Natural killer cell (primary cell): Measurements from ENCODE around the gene CHRNB2. TPM values are rescaled to one million over a fixed set of nuclear protein-coding genes. Genes with fewer than 3 reads are reported as not detected.

Source experiments
- ATAC-seq, 3 donors: fragments of 150-1000 bp in 2 of 3; fragments of 200-7000 bp in 1 of 3; cut with Tn5 transposase; 1 replicate in 1 of 3; 2 replicates in 2 of 3; pipeline ENCODE4 v1.10.0; 2021; ENCODE audit warnings: mild to moderate bottlenecking in 2 of 3, moderate library complexity in 2 of 3
- DNase-seq, 2 donors: peaks; one replicate each; pipeline versions ENCODE4 v3.0.0 to v3.0.0-alpha.2; 2013 to 2021; ENCODE audit warnings: mixed read lengths in 1 of 2
- H3K27ac ChIP-seq: one replicate; pipeline ENCODE4 v1.5.1; 2013; ENCODE audit warnings: mild to moderate bottlenecking, low read length
- H3K27me3 ChIP-seq: one replicate; pipeline ENCODE4 v1.6.1; 2013; ENCODE audit warnings: low read length; ENCODE audit not compliant: control insufficient read depth, insufficient read depth
- H3K36me3 ChIP-seq: one replicate; pipeline ENCODE4 v1.6.1; 2013; ENCODE audit warnings: low read length; ENCODE audit not compliant: control insufficient read depth, insufficient read depth
- H3K4me1 ChIP-seq: one replicate; pipeline ENCODE4 v1.6.1; 2013; ENCODE audit warnings: low read length; ENCODE audit not compliant: control insufficient read depth, insufficient read depth
- H3K4me3 ChIP-seq: one replicate; pipeline ENCODE4 v1.5.1; 2013; ENCODE audit warnings: low read length
- H3K9me3 ChIP-seq: one replicate; pipeline ENCODE4 v1.6.1; 2013; ENCODE audit warnings: low read length; ENCODE audit not compliant: control insufficient read depth, insufficient read depth
- H3K27ac Mint-ChIP-seq, 2 donors: one replicate each; pipeline ENCODE4 v1.8.0; 2022; ENCODE audit warnings: mild to moderate bottlenecking in 2 of 2, mixed read lengths in 2 of 2, moderate library complexity in 1 of 2
- H3K27me3 Mint-ChIP-seq, 2 donors: one replicate each; pipeline ENCODE4 v1.8.0; 2022; ENCODE audit warnings: low read depth in 2 of 2, mixed read lengths in 2 of 2
- H3K36me3 Mint-ChIP-seq: one replicate; pipeline ENCODE4 v1.8.0; 2022; ENCODE audit warnings: mixed read lengths
- H3K4me1 Mint-ChIP-seq, 2 donors: one replicate each; pipeline ENCODE4 v1.8.0; 2022; ENCODE audit warnings: mixed read lengths in 2 of 2
- H3K4me3 Mint-ChIP-seq: one replicate; pipeline ENCODE4 v1.8.0; 2022; ENCODE audit warnings: mild to moderate bottlenecking, moderate library complexity, mixed read lengths
- H3K9me3 Mint-ChIP-seq, 2 donors: one replicate each; pipeline ENCODE4 v1.8.0; 2022; ENCODE audit warnings: mixed read lengths in 2 of 2
- CTCF ChIP-seq: fragments of 200-600 bp; IDR thresholded peaks from one replicate; pipeline ENCODE4 v1.8.0; 2022; ENCODE audit warnings: antibody characterized with exemption
- WGBS: methylation state at CpG from one replicate; pipeline ENCODE4 v1.1.7; 2013; ENCODE audit warnings: missing lambda C conversion rate; ENCODE audit not compliant: insufficient coverage; 5-methylcytosine and 5-hydroxymethylcytosine counted together
- intact Hi-C: fragments of 100-400 bp; cut with micrococcal nuclease; formaldehyde crosslinking; loops from one replicate; pipeline ENCODE4 v1.14.2; 2022
- total RNA-seq, 4 donors: library from RNA; stranded (reverse); fragments of 120-200 nt in 1 of 4; gene quantifications; one replicate each; pipeline versions ENCODE4 v1.2.3 to v1.2.4, GENCODE V29; 2013 to 2022

Gene CHRNB2
- total RNA-seq, 3 donors from 2014 or later (not counting 1 experiment from before 2014, with no cell fraction given), result not detected

- Mint-ChIP-seq H3K4me3 (peak overlapping the region; percentile 49), H3K27ac (peak overlapping the region; percentile 32 to 50), H3K27me3 (no peaks in the 10 kb centered on the region), H3K4me1 (peaks cover 27 to 35% of the 10 kb centered on the region in 2 donors), H3K9me3 (no peaks in the 10 kb centered on the region), H3K36me3 (no peaks in the 10 kb centered on the region)
- no peaks in the 10 kb centered on the region for H3K27me3 ChIP-seq
- no peak overlapping the region for H3K4me3 ChIP-seq
- H3K27ac ChIP-seq, result no peak overlapping the region
- H3K9me3 ChIP-seq, result no peaks in the 10 kb centered on the region
- TF ChIP-seq CTCF, result no peak
- 91% methylated on average over 8 of the region's 10 CpGs for WGBS
- intact Hi-C loops, result no loop called here
- H3K4me1 ChIP-seq, result peaks cover 20% of the 10 kb centered on the region
- no peaks in the 10 kb centered on the region for H3K36me3 ChIP-seq
- ATAC-seq, result no peak
- DNase-seq, result no peak
These were observed 43.7 kb downstream of the CHRNB2 start for GRCh38 chr1:154611150-154611862.

- Histone ChIP-seq H3K27ac (no peak overlapping the region), H3K4me3 (no peak overlapping the region), H3K4me1 (peaks cover 4% of the 10 kb centered on the region), H3K9me3 (no peaks in the 10 kb centered on the region), H3K36me3 (no peaks in the 10 kb centered on the region), H3K27me3 (no peaks in the 10 kb centered on the region)
- no peak for TF ChIP-seq CTCF
- Mint-ChIP-seq H3K36me3 (no peaks in the 10 kb centered on the region), H3K9me3 (no peaks in the 10 kb centered on the region), H3K4me1 (peaks cover 13 to 18% of the 10 kb centered on the region in 2 donors), H3K27me3 (no peaks in the 10 kb centered on the region), H3K27ac (no peak overlapping the region), H3K4me3 (no peak overlapping the region)
- WGBS, result 100% methylated on average over 4 of the region's 4 CpGs
- DNase-seq, result no peak
- intact Hi-C loops, result no loop called here
- no peak for ATAC-seq
These were observed 46.7 kb downstream of the CHRNB2 start for GRCh38 chr1:154614247-154614646.

- WGBS, result 78% methylated on average over 6 of the region's 6 CpGs
- Mint-ChIP-seq H3K27me3 (no peaks in the 10 kb centered on the region), H3K4me1 (peaks cover 6 to 12% of the 10 kb centered on the region in 2 donors), H3K36me3 (no peaks in the 10 kb centered on the region), H3K4me3 (no peak overlapping the region), H3K9me3 (no peaks in the 10 kb centered on the region), H3K27ac (no peak overlapping the region)
- Histone ChIP-seq H3K27me3 (no peaks in the 10 kb centered on the region), H3K27ac (no peak overlapping the region), H3K4me1 (no peaks in the 10 kb centered on the region), H3K36me3 (no peaks in the 10 kb centered on the region), H3K4me3 (no peak overlapping the region), H3K9me3 (no peaks in the 10 kb centered on the region)
- intact Hi-C loops, result no loop called here
- no peak for TF ChIP-seq CTCF
- no peak for DNase-seq
- ATAC-seq, result no peak
These were observed 47.3 kb downstream of the CHRNB2 start for GRCh38 chr1:154614901-154615300.

- H3K27ac Mint-ChIP-seq, result no peak overlapping the region
- no peak for DNase-seq
- Histone ChIP-seq H3K9me3 (no peaks in the 10 kb centered on the region), H3K4me1 (no peaks in the 10 kb centered on the region), H3K27ac (no peak overlapping the region), H3K4me3 (no peak overlapping the region), H3K27me3 (no peaks in the 10 kb centered on the region), H3K36me3 (no peaks in the 10 kb centered on the region)
- H3K27me3 Mint-ChIP-seq, result no peaks in the 10 kb centered on the region
- WGBS, result 97% methylated on average over 4 of the region's 4 CpGs
- no peaks in the 10 kb centered on the region for H3K36me3 Mint-ChIP-seq
- TF ChIP-seq CTCF, result no peak
- H3K4me1 Mint-ChIP-seq, result peaks cover 5 to 9% of the 10 kb centered on the region in 2 donors
- intact Hi-C loops, result no loop called here
- no peaks in the 10 kb centered on the region for H3K9me3 Mint-ChIP-seq
- ATAC-seq, result no peak
- H3K4me3 Mint-ChIP-seq, result no peak overlapping the region
These were observed 47.8 kb downstream of the CHRNB2 start for GRCh38 chr1:154615411-154615810.
